Stomach (tissue), 9 donors: ENCODE results near the gene PTPRG. TPM values are rescaled to one million over a fixed set of nuclear protein-coding genes. Genes with fewer than 3 reads are reported as not detected.

ENCODE experiments used
- DNase-seq, 2 donors: peaks; one replicate each; pipeline versions ENCODE4 v3.0.0 to v3.0.0-alpha.2; 2013 to 2019
- H3K27ac ChIP-seq, 5 donors: fragments of 200-600 bp in 4 of 5; sonication (generic) in 4 of 5; one replicate each; pipeline ENCODE4 v1.5.1; 2013 to 2019; ENCODE audit warnings: mild to moderate bottlenecking in 1 of 5, moderate library complexity in 1 of 5
- H3K27me3 ChIP-seq, 3 donors: fragments of 200-600 bp; sonication (generic); one replicate each; pipeline ENCODE4 v1.5.1; 2017 to 2019; ENCODE audit warnings: mixed run types in 1 of 3
- H3K36me3 ChIP-seq, 4 donors: fragments of 200-600 bp; sonication (generic); 1 replicate in 3 of 4; 2 replicates in 1 of 4; pipeline ENCODE4 v1.5.1; 2016 to 2019
- H3K4me1 ChIP-seq, 4 donors: fragments of 200-600 bp; sonication (generic); one replicate each; pipeline ENCODE4 v1.5.1; 2016 to 2019
- H3K4me3 ChIP-seq, 4 donors: fragments of 200-600 bp; sonication (generic) in 3 of 4; one replicate each; pipeline ENCODE4 v1.5.1; 2016 to 2019; ENCODE audit warnings: mild to moderate bottlenecking in 1 of 4
- H3K9me3 ChIP-seq, 4 donors: fragments of 200-600 bp; sonication (generic); one replicate each; pipeline ENCODE4 v1.5.1; 2016 to 2019
- CTCF ChIP-seq, 7 experiments: fragments of 450-650 bp in 4 of 7; fragments of 200-600 bp in 3 of 7; sonication (generic) in 3 of 7; IDR thresholded peaks; one replicate each; pipeline ENCODE4 v1.5.1; 2016 to 2019; ENCODE audit warnings: antibody characterized with exemption in 7 of 7, control low read depth in 2 of 7, mild to moderate bottlenecking in 1 of 7
- EP300 ChIP-seq: sonication (generic); formaldehyde crosslinking; IDR thresholded peaks from one replicate; pipeline ENCODE4 v1.6.1; 2017; ENCODE audit warnings: antibody characterized with exemption
- POLR2A ChIP-seq, 4 donors: fragments of 450-650 bp; IDR thresholded peaks; one replicate each; pipeline ENCODE4 v1.6.1; 2016; ENCODE audit warnings: antibody characterized with exemption in 4 of 4, control low read depth in 2 of 4, mild to moderate bottlenecking in 1 of 4, moderate library complexity in 1 of 4
- POLR2AphosphoS5 ChIP-seq, 3 donors: sonication (generic); formaldehyde crosslinking; IDR thresholded peaks; one replicate each; pipeline ENCODE4 v1.6.1; 2016; ENCODE audit warnings: antibody characterized with exemption in 3 of 3
- WGBS, 5 donors: extraction: QIAGEN DNeasy Blood & Tissue Kit in 3 of 5; methylation state at CpG; one replicate each; pipeline versions ENCODE4 v1.1.5 to v1.1.7; 2013 to 2018; 5-methylcytosine and 5-hydroxymethylcytosine counted together
- intact Hi-C: fragments of 100-400 bp; cut with DNase I; formaldehyde crosslinking; loops from one replicate; pipeline ENCODE4 v1.15.1; 2023; ENCODE audit warnings: low total_unique reads
- polyA plus RNA-seq, 3 donors: library from polyadenylated mRNA; stranded (reverse); fragments of 200-250 nt; gene quantifications; one replicate each; pipeline ENCODE4 v1.2.3, GENCODE V29; 2013
- total RNA-seq, 5 donors: library from RNA; depleted of rRNA; stranded (reverse); fragments of >200 nt; gene quantifications; one replicate each; pipeline versions ENCODE4 v1.1.0 to v1.2.3, GENCODE V29; 2014 to 2016
- donor health status: healthy with polysubstance abuse.
- donor health status: Bipolar disorder and iron deficiency.
- donor health status: healthy.

Gene PTPRG
- total and polyA plus RNA-seq, 8 donors = 2.4 to 96.0 (median 22.0) TPM

GRCh38 chr3:62266668-62267283, 705.4 kb downstream of the PTPRG start:
- no peak overlapping the region for H3K4me3 ChIP-seq
- TF ChIP-seq POLR2A (IDR thresholded peaks at IDR 0.05) (no peak), POLR2AphosphoS5 (IDR thresholded peaks at IDR 0.05) (no peak), EP300 (no peak)
- intact Hi-C loops = no loop called here
- DNase-seq = no peak
- H3K27ac ChIP-seq = no peak overlapping the region
- no peaks in the 10 kb centered on the region for H3K27me3 ChIP-seq
- no peaks in the 10 kb centered on the region for H3K9me3 ChIP-seq
- H3K36me3 ChIP-seq = peaks cover 6 to 60% (median 49%) of the 10 kb centered on the region in 4 donors
- H3K4me1 ChIP-seq = no peaks in the 10 kb centered on the region

- H3K27me3 ChIP-seq = no peaks in the 10 kb centered on the region
- H3K4me1 ChIP-seq = no peaks in the 10 kb centered on the region
- no peak overlapping the region for H3K4me3 ChIP-seq
- TF ChIP-seq POLR2AphosphoS5 (IDR thresholded peaks at IDR 0.05) (no peak), CTCF (IDR thresholded peaks at IDR 0.05) (no peak), POLR2A (IDR thresholded peaks at IDR 0.05) (no peak), EP300 (no peak)
- intact Hi-C loops = no loop called here
- no peaks in the 10 kb centered on the region for H3K9me3 ChIP-seq
- no peak for DNase-seq
- H3K36me3 ChIP-seq = peaks cover 0 to 63% (median 61%) of the 10 kb centered on the region in 4 donors
- H3K27ac ChIP-seq = no peak overlapping the region
- 82 to 93% (median 86%) methylated on average over 2 of the region's 2 CpGs for WGBS, 5 donors
Measured at GRCh38 chr3:62276658-62277180, 715.3 kb downstream of the PTPRG start.

- DNase-seq = peak in 1 of 2 donors; percentile 13
- Histone ChIP-seq H3K27me3 (no peaks in the 10 kb centered on the region), H3K36me3 (peaks cover 0 to 63% (median 55%) of the 10 kb centered on the region in 4 donors), H3K4me3 (no peak overlapping the region), H3K4me1 (no peaks in the 10 kb centered on the region), H3K27ac (no peak overlapping the region), H3K9me3 (no peaks in the 10 kb centered on the region)
- 88 to 96% (median 92%) methylated on average over 3 of the region's 3 CpGs for WGBS, 5 donors
- TF ChIP-seq POLR2A (IDR thresholded peaks at IDR 0.05) = no peak
- intact Hi-C loops = no loop called here
Measured at GRCh38 chr3:62277450-62277849, 716.1 kb downstream of the PTPRG start.

GRCh38 chr3:62277986-62278385, 716.6 kb downstream of the PTPRG start:
- intact Hi-C loops = no loop called here
- no peak for TF ChIP-seq POLR2A (IDR thresholded peaks at IDR 0.05)
- no peak for TF ChIP-seq EP300
- TF ChIP-seq POLR2AphosphoS5 (IDR thresholded peaks at IDR 0.05) = no peak
- TF ChIP-seq CTCF (IDR thresholded peaks at IDR 0.05) = no peak
- H3K4me1 ChIP-seq = no peaks in the 10 kb centered on the region
- H3K36me3 ChIP-seq = peaks cover 0 to 60% (median 50%) of the 10 kb centered on the region in 4 donors
- no peaks in the 10 kb centered on the region for H3K27me3 ChIP-seq
- no peak overlapping the region for H3K4me3 ChIP-seq
- H3K9me3 ChIP-seq = no peaks in the 10 kb centered on the region
- DNase-seq = no peak
- no peak overlapping the region for H3K27ac ChIP-seq

- no peak for DNase-seq
- intact Hi-C loops = no loop called here
- Histone ChIP-seq H3K36me3 (peaks cover 0 to 36% (median 25%) of the 10 kb centered on the region in 4 donors), H3K4me3 (no peak overlapping the region), H3K9me3 (no peaks in the 10 kb centered on the region), H3K27ac (no peak overlapping the region), H3K27me3 (no peaks in the 10 kb centered on the region), H3K4me1 (no peaks in the 10 kb centered on the region)
- TF ChIP-seq POLR2A (IDR thresholded peaks at IDR 0.05) = no peak
- TF ChIP-seq CTCF (IDR thresholded peaks at IDR 0.05) = no peak
- no peak for TF ChIP-seq POLR2AphosphoS5 (IDR thresholded peaks at IDR 0.05)
- 61 to 71% (median 64%) methylated on average over 1 of the region's 1 CpG for WGBS, 5 donors
Measured at GRCh38 chr3:62281726-62282125, 720.4 kb downstream of the PTPRG start.
